Duodenal mucosa (tissue), 2 donors: ENCODE measurements around the gene GTF2F2.

ENCODE experiments used
- H3K27ac ChIP-seq: one replicate; pipeline ENCODE4 v1.7.0; 2013; ENCODE audit warnings: low read depth, low read length
- H3K27me3 ChIP-seq, 2 donors: one replicate each; pipeline ENCODE4 v1.7.0; 2013; ENCODE audit warnings: low read length in 2 of 2, control low read depth in 1 of 2; ENCODE audit not compliant: insufficient read depth in 2 of 2, control insufficient read depth in 1 of 2
- H3K36me3 ChIP-seq, 2 donors: one replicate each; pipeline ENCODE4 v1.7.0; 2013; ENCODE audit warnings: low read length in 2 of 2, control low read depth in 1 of 2; ENCODE audit not compliant: insufficient read depth in 2 of 2, control insufficient read depth in 1 of 2
- H3K4me1 ChIP-seq, 2 donors: one replicate each; pipeline ENCODE4 v1.7.0; 2013; ENCODE audit warnings: low read length in 2 of 2, control low read depth in 1 of 2; ENCODE audit not compliant: insufficient read depth in 2 of 2, control insufficient read depth in 1 of 2
- H3K4me3 ChIP-seq, 2 donors: one replicate each; pipeline ENCODE4 v1.7.0; 2013; ENCODE audit warnings: low read length in 2 of 2, low read depth in 1 of 2
- H3K9ac ChIP-seq, 2 donors: one replicate each; pipeline ENCODE4 v1.7.0; 2013; ENCODE audit warnings: low read length in 2 of 2, low read depth in 1 of 2
- H3K9me3 ChIP-seq, 2 donors: one replicate each; pipeline ENCODE4 v1.7.0; 2013; ENCODE audit warnings: low read length in 2 of 2, control low read depth in 1 of 2; ENCODE audit not compliant: control insufficient read depth in 1 of 2

Gene GTF2F2

DNA sequence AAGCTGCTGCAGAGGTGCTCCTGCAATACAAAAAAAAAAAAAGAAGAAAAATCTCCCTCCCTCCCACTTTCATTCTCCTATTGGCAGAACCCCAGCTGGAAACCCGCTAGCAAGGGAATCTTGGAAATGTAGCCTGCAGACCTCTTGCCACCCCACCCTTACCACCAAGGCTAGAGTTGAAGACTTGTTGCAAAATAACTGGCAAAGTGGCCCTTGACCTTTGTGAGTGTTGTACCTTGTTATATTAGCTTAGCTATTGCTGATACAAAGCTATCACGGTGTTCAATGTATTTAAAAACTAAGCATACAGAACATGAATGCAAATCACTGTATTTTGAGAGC, 138.0 kb downstream of the GTF2F2 start:
- Histone ChIP-seq H3K27ac (no peak overlapping the region), H3K27me3 (no peaks in the 10 kb centered on the region), H3K9me3 (no peaks in the 10 kb centered on the region), H3K36me3 (peaks cover 3 to 4% of the 10 kb centered on the region in 2 donors), H3K4me3 (no peak overlapping the region), H3K9ac (no peak overlapping the region), H3K4me1 (peaks cover 5 to 25% of the 10 kb centered on the region in 2 donors)

DNA sequence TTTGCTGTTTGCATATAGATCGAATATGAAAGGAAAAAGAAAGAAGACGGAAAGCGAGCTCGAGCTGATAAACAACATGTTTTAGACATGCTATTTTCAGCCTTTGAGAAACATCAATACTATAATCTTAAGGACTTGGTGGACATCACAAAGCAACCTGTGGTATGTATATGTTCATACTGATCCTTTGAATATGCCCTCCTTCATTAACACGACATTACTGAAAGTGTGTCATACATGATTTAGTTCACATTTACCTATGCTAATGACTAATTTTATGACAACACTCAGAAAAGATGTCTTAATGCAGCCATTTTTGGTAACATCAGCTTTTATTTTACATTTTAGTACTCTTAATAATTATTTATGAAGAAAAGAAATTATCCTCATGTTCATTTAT, 146.9 kb downstream of the GTF2F2 start:
- no peaks in the 10 kb centered on the region for H3K9me3 ChIP-seq
- no peaks in the 10 kb centered on the region for H3K4me1 ChIP-seq
- no peak overlapping the region for H3K9ac ChIP-seq
- H3K27me3 ChIP-seq: no peaks in the 10 kb centered on the region
- no peak overlapping the region for H3K4me3 ChIP-seq
- H3K36me3 ChIP-seq: no peaks in the 10 kb centered on the region
- H3K27ac ChIP-seq: no peak overlapping the region

DNA sequence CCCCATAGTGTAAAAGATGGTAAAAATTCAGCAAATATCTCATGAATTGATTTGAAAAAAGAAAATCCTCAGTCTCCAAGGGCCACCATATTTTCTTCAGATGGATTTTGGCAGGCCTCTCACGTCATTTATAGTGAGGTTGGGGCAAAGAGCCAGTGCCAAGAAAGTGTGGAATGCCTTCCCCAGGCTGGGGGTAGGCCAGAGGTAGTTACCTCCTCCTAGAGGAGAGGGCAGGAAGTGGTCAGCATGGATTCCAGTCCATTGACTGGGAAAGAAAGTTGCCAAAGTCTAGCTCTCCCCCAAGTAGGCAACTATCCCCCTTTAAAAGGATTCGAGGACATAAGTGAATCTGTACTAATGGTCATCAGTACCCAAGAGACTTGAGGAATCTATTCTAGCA, 148.9 kb downstream of the GTF2F2 start:
- no peaks in the 10 kb centered on the region for H3K4me1 ChIP-seq
- no peaks in the 10 kb centered on the region for H3K36me3 ChIP-seq
- H3K9ac ChIP-seq: no peak overlapping the region
- H3K27ac ChIP-seq: no peak overlapping the region
- H3K9me3 ChIP-seq: no peaks in the 10 kb centered on the region
- no peaks in the 10 kb centered on the region for H3K27me3 ChIP-seq
- no peak overlapping the region for H3K4me3 ChIP-seq

DNA sequence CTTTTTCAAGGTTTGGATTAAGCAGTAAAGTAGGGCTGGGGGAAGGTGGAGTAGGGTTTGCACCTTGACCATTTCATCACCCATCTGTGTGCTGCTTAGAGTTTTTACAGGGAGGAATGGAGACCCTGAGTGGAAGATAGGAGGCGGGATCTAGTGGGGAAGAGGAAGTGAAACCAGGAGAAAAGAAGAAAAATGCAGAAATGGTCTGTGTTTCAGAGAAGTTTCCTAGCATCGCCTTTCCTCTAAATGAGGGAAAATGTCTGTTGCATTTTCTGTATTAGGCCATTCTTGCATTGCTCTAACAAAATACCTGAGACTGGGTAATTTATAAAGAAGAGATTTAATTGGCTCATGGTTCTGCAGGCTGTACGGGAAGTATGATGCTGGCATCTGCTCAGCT, 156.6 kb downstream of the GTF2F2 start:
- peaks cover 0 to 3% of the 10 kb centered on the region in 2 donors for H3K36me3 ChIP-seq
- H3K27me3 ChIP-seq: no peaks in the 10 kb centered on the region
- peaks cover 5 to 7% of the 10 kb centered on the region in 2 donors for H3K4me1 ChIP-seq
- H3K9me3 ChIP-seq: no peaks in the 10 kb centered on the region
- no peak overlapping the region for H3K27ac ChIP-seq
- H3K9ac ChIP-seq: no peak overlapping the region
- H3K4me3 ChIP-seq: no peak overlapping the region

DNA sequence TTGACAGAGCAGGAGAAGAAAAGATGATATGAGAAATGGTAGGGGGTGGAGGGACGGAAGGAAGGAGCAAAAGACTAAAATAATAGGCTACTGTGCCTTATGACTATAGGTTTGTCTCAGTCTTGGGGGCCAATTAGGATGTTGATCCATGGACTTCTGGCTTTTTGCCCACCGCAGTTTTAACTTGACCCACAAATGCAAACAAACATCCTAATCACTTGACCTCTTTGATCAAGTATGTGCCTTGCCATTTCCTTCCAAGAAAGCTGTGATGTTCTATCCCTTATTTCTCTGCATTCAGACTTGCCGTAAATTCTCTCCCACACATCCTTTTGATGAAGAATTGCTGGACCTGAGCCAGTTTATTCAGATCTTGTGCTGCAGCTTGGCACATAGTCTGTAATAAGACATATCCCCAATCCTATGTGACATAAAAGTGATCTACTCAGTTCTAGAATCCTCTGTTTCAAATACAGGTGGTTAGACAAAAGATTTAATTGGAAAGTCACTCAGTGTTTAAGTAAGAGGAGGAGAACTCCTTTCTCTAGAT, 157.9 kb downstream of the GTF2F2 start:
- no peaks in the 10 kb centered on the region for H3K9me3 ChIP-seq
- H3K9ac ChIP-seq: no peak overlapping the region
- no peak overlapping the region for H3K4me3 ChIP-seq
- H3K4me1 ChIP-seq: peaks cover 5 to 7% of the 10 kb centered on the region in 2 donors
- no peak overlapping the region for H3K27ac ChIP-seq
- no peaks in the 10 kb centered on the region for H3K27me3 ChIP-seq
- peaks cover 0 to 3% of the 10 kb centered on the region in 2 donors for H3K36me3 ChIP-seq

DNA sequence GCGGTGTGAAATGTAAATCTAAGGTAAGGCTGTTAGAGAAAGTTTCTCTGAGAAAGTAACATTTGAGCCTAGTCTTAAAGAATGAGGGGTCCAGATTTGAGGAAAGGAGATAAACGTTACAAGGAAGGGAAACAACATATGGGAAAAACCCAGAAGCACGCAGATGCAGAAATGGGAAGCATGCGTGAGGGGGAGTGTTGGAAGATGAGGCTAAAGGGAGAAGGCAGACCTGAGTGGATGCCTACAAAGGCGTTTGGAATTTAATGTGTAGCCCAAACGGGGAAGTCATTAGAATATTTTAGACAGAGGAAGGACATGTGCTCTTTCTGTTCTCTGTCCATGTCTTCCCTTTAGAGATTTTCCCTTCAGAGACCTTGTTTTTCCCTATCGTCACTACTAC, 159.7 kb downstream of the GTF2F2 start:
- Histone ChIP-seq H3K27ac (no peak overlapping the region), H3K4me1 (peaks cover 5 to 7% of the 10 kb centered on the region in 2 donors), H3K27me3 (no peaks in the 10 kb centered on the region), H3K9ac (no peak overlapping the region), H3K9me3 (no peaks in the 10 kb centered on the region), H3K36me3 (peaks cover 0 to 7% of the 10 kb centered on the region in 2 donors), H3K4me3 (no peak overlapping the region)

DNA sequence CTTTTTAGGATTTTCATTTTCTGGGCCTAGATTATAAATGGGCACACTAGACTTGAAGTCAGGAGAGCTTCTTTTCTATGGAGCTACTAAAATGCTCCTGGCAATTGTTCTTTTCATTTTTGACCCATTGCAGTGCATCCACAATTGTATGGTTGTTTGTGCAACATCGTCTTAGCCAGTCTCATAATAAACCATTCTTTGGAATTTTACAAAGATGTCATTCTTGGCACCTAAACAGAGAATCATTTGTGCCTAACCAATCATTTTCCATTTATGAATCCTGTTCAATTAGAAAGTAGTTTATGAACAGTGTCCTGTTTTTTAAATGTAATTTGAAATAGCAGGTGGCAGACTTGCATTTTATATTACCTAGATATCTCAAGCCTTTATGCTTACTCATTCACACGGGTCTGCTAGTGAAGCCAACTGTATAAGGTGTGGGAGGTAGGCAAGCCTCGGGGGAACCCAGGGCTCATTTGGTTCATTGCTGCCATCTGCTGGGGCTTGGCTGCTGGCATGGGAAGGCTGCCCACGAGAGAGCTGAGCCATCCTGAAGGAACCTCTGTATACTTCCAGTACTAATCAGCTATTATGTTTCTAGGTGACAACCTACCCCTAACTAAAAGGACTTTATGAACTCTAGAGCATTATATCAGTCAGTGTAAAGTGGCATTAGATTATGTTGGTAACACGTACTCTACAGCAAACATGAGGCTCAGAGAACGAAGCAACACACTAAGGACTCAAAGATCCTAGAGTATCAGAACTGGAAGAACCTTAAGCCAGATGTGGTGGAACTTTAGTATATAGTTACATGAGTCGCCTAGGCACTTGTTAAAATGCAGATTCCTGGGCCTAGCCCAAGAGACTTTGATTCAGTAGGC, 160.7 kb downstream of the GTF2F2 start:
- H3K27me3 ChIP-seq: no peaks in the 10 kb centered on the region
- H3K27ac ChIP-seq: no peak overlapping the region
- H3K4me3 ChIP-seq: no peak overlapping the region
- no peaks in the 10 kb centered on the region for H3K9me3 ChIP-seq
- peaks cover 5 to 7% of the 10 kb centered on the region in 2 donors for H3K4me1 ChIP-seq
- peaks cover 0 to 9% of the 10 kb centered on the region in 2 donors for H3K36me3 ChIP-seq
- no peak overlapping the region for H3K9ac ChIP-seq

DNA sequence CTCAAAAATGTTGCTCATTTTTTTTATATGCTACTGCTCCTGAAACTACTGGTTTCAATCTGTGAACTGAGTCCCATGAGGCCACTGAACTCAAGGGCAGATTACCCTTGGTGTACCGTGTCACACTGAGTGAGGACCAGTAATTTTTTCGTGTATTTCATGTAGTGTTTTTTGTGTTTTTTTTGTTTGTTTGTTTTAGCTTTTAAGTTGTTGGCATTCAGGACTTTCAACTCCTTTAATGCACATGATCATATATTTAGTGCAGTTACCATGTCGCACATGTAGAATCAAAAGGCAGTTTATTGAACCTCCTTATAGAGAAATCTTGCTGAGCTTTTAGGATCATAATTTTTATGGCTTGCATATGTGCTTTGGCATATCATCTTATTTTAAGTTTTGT, 162.7 kb downstream of the GTF2F2 start:
- Histone ChIP-seq H3K36me3 (peaks cover 0 to 6% of the 10 kb centered on the region in 2 donors), H3K27ac (no peak overlapping the region), H3K9me3 (no peaks in the 10 kb centered on the region), H3K4me1 (peaks cover 4 to 7% of the 10 kb centered on the region in 2 donors), H3K27me3 (no peaks in the 10 kb centered on the region), H3K4me3 (no peak overlapping the region), H3K9ac (no peak overlapping the region)

DNA sequence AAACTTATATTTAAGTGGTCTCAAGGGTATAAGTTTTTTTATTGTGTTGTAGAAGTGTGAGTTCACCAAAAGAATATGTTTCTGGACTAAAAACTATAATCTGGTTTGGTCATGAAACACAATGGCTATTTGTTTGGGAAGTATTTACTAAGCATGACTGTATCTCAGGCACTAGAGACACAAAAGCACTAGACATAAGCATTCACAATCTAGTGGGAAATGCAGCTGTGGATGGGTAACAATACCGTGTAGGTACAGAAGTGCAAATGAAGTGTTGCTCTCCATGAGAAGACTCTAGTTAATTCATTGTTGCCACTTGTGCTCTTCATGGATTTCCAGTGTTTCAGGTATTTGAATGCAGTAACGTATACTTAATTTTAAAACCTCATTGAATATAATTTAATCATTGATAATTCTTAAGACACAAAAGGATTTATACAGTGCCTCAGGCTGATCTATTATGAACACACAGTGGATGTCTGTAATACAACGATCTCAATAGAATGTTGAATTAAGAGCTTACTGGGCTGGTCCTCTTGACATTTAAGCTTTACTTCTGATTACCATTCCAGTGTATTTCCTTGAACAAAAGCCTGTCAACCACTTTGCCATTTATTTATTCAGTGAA, 169.7 kb downstream of the GTF2F2 start:
- Histone ChIP-seq H3K27ac (no peak overlapping the region), H3K9me3 (no peaks in the 10 kb centered on the region), H3K4me3 (no peak overlapping the region), H3K4me1 (no peaks in the 10 kb centered on the region), H3K9ac (no peak overlapping the region), H3K27me3 (no peaks in the 10 kb centered on the region), H3K36me3 (peaks cover 0 to 4% of the 10 kb centered on the region in 2 donors)

DNA sequence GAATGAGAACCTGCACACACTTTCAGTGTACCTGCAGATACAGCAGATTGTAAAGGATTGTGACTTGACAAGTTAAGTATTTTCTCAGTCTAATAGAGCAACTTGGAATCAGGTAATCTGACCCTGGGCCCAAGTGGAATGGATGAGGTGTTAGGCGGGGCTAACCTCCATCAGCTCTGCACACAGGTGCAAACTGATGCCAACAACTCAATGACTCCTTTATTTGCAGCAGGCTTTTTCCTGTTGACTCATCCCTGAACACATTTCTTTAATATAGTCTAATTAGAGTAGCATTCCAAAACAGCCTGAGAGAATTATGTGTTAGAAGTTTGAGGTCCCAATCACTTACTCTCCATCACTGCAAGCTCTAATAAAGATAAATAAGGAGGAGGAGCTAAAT, 171.9 kb downstream of the GTF2F2 start:
- H3K4me1 ChIP-seq: no peaks in the 10 kb centered on the region
- H3K4me3 ChIP-seq: no peak overlapping the region
- H3K27me3 ChIP-seq: no peaks in the 10 kb centered on the region
- no peak overlapping the region for H3K27ac ChIP-seq
- no peaks in the 10 kb centered on the region for H3K9me3 ChIP-seq
- H3K9ac ChIP-seq: no peak overlapping the region
- peaks cover 0 to 2% of the 10 kb centered on the region in 2 donors for H3K36me3 ChIP-seq
